Fibroblast of lung (primary cell): Measurements from ENCODE around the gene ACP5.

Experiments used
- EZH2 ChIP-seq: IDR thresholded peaks from 2 replicates; pipeline ENCODE4 v1.5.1; 2012; ENCODE audit warnings: low read length, control low read depth, mild to moderate bottlenecking; ENCODE audit errors: missing control alignments
- TF ChIP-seq, protein P1 (sequence below), 2 donors: IDR thresholded peaks in 1 of 2; conservative IDR thresholded peaks in 1 of 2; 1 replicate in 1 of 2; 2 replicates in 1 of 2; pipeline ENCODE4 v1.5.1; 2011 to 2012; ENCODE audit warnings: low read length in 2 of 2, control low read depth in 1 of 2, inconsistent platforms in 1 of 2, low read depth in 1 of 2, mild to moderate bottlenecking in 1 of 2

DNA sequence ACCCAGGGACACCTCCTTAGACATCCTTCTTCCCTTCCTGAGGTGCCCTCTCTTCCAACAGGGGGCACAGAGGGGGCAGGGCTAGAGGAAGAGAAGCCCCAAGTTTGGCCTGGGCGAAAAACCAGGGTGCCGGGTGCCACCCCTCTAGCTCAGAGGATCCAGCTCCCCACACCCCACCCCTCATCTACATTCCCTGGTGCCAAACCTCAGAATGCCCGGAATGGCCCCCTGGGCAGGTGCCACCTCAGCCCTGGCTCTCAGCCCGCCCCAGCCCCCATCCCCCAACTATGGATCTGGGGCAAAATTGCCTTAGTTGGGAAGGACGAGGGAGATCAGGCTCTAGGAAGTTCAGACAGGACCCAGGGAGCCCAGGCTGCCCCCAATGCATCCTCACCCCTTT lies 36.8 kb downstream of the ACP5 start:
- TF ChIP-seq EZH2, result no peak
- TF ChIP-seq, protein P1, sequence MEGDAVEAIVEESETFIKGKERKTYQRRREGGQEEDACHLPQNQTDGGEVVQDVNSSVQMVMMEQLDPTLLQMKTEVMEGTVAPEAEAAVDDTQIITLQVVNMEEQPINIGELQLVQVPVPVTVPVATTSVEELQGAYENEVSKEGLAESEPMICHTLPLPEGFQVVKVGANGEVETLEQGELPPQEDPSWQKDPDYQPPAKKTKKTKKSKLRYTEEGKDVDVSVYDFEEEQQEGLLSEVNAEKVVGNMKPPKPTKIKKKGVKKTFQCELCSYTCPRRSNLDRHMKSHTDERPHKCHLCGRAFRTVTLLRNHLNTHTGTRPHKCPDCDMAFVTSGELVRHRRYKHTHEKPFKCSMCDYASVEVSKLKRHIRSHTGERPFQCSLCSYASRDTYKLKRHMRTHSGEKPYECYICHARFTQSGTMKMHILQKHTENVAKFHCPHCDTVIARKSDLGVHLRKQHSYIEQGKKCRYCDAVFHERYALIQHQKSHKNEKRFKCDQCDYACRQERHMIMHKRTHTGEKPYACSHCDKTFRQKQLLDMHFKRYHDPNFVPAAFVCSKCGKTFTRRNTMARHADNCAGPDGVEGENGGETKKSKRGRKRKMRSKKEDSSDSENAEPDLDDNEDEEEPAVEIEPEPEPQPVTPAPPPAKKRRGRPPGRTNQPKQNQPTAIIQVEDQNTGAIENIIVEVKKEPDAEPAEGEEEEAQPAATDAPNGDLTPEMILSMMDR (conservative IDR thresholded peaks at IDR 0.05 in 1 of 2, IDR thresholded peaks at IDR 0.05 in 1 of 2; ENCODE audit: low read depth in 1 of 2, low read length in 2 of 2), result no peak
